Gastrocnemius medialis (tissue), 4 donors: ENCODE measurements around the gene CDKAL1. TPM values are rescaled to one million over a fixed set of nuclear protein-coding genes. Genes with fewer than 3 reads are reported as not detected.
A peak's percentile ranks its signal among the peaks of the same experiment; 100 is the strongest.

ENCODE experiments used
- ATAC-seq, 2 donors: fragments of 150-250 bp; one replicate each; pipeline ENCODE4 v1.9.1; 2016
- DNase-seq, 2 donors: peaks; one replicate each; pipeline ENCODE4 v3.0.0-alpha.2; 2019
- H3K27ac ChIP-seq, 4 donors: fragments of 200-600 bp; sonication (generic); 1 replicate in 1 of 4; 2 replicates in 3 of 4; pipeline ENCODE4 v1.5.1; 2016 to 2018; ENCODE audit warnings: mild to moderate bottlenecking in 2 of 4, moderate library complexity in 1 of 4
- H3K27me3 ChIP-seq, 3 donors: fragments of 200-600 bp; sonication (generic) in 2 of 3; 1 replicate in 1 of 3; 2 replicates in 2 of 3; pipeline versions ENCODE4 v1.5.1 to v1.6.0; 2016 to 2019; ENCODE audit warnings: mild to moderate bottlenecking in 1 of 3, moderate library complexity in 1 of 3
- H3K36me3 ChIP-seq, 2 donors: fragments of 200-600 bp; sonication (generic) in 1 of 2; one replicate each; pipeline ENCODE4 v1.5.1; 2017 to 2018
- H3K4me1 ChIP-seq, 2 donors: fragments of 200-600 bp; sonication (generic) in 1 of 2; one replicate each; pipeline ENCODE4 v1.5.1; 2016 to 2017; ENCODE audit warnings: mild to moderate bottlenecking in 2 of 2
- H3K4me3 ChIP-seq, 4 donors: fragments of 200-600 bp; sonication (generic) in 3 of 4; 1 replicate in 1 of 4; 2 replicates in 3 of 4; pipeline ENCODE4 v1.5.1; 2016 to 2019; ENCODE audit warnings: mild to moderate bottlenecking in 2 of 4
- H3K9me3 ChIP-seq, 3 donors: fragments of 200-600 bp; sonication (generic) in 2 of 3; 1 replicate in 1 of 3; 2 replicates in 2 of 3; pipeline ENCODE4 v1.5.1; 2016 to 2019
- CTCF ChIP-seq, 5 experiments: fragments of 450-650 bp in 3 of 5; fragments of 200-600 bp in 2 of 5; sonication (generic) in 2 of 5; IDR thresholded peaks in 4 of 5; conservative IDR thresholded peaks in 1 of 5; 1 replicate in 4 of 5; 2 replicates in 1 of 5; pipeline ENCODE4 v1.5.1; 2016 to 2019; ENCODE audit warnings: antibody characterized with exemption in 5 of 5, mild to moderate bottlenecking in 3 of 5, moderate library complexity in 3 of 5
- POLR2A ChIP-seq, 2 donors: fragments of 450-650 bp; IDR thresholded peaks; one replicate each; pipeline ENCODE4 v1.6.1; 2017; ENCODE audit warnings: antibody characterized with exemption in 2 of 2, mild to moderate bottlenecking in 2 of 2, moderate library complexity in 2 of 2
- in situ Hi-C, 4 donors: fragments of 200-750 bp; cut with MboI; loops; one replicate each; pipeline versions ENCODE4 v1.15.0 to v1.8.0; 2017; ENCODE audit warnings: low sequenced_read_pairs in 4 of 4
- intact Hi-C: fragments of 100-400 bp; cut with DNase I; formaldehyde crosslinking; loops from one replicate; pipeline ENCODE4 v1.15.1; 2023; ENCODE audit warnings: low total_unique reads
- total RNA-seq, 4 donors: library from RNA; depleted of rRNA; stranded (reverse); fragments of >200 nt; gene quantifications; one replicate each; pipeline versions ENCODE4 v1.1.0 to v1.2.3, GENCODE V29; 2016

Gene CDKAL1
- total RNA-seq, 4 donors from 2014 or later, result 9.6 to 17.0 (median 11.4) TPM

- no peaks in the 10 kb centered on the region for H3K27me3 ChIP-seq
- H3K9me3 ChIP-seq, result no peaks in the 10 kb centered on the region
These were observed 206.5 kb downstream of the CDKAL1 start for GRCh38 chr6:20740727-20741126.

GRCh38 chr6:20741490-20741889 lies 207.2 kb downstream of the CDKAL1 start:
- intact Hi-C loops (no loop called here), in situ Hi-C loops (no loop called here)
- no peak for TF ChIP-seq POLR2A (IDR thresholded peaks at IDR 0.05)
- no peak for TF ChIP-seq CTCF (IDR thresholded peaks at IDR 0.05 in 4 of 5, conservative IDR thresholded peaks at IDR 0.05 in 1 of 5)
- Histone ChIP-seq H3K9me3 (no peaks in the 10 kb centered on the region), H3K4me1 (peaks cover 8 to 10% of the 10 kb centered on the region in 2 donors), H3K27ac (no peak overlapping the region), H3K4me3 (no peak overlapping the region), H3K36me3 (no peaks in the 10 kb centered on the region), H3K27me3 (no peaks in the 10 kb centered on the region)
- DNase-seq (no peak), ATAC-seq (no peak)

More at GRCh38 chr6:20740727-20741126, 206.5 kb downstream of the CDKAL1 start:
- peaks cover 4 to 6% of the 10 kb centered on the region in 2 donors for H3K4me1 ChIP-seq
- ATAC-seq (no peak), DNase-seq (no peak)
- H3K4me3 ChIP-seq, result no peak overlapping the region
- in situ Hi-C loops, result no loop called here
- intact Hi-C loops, result no loop called here
- no peak overlapping the region for H3K27ac ChIP-seq
- TF ChIP-seq POLR2A (IDR thresholded peaks at IDR 0.05) (no peak), CTCF (IDR thresholded peaks at IDR 0.05 in 4 of 5, conservative IDR thresholded peaks at IDR 0.05 in 1 of 5) (no peak)
- no peaks in the 10 kb centered on the region for H3K36me3 ChIP-seq

DNA sequence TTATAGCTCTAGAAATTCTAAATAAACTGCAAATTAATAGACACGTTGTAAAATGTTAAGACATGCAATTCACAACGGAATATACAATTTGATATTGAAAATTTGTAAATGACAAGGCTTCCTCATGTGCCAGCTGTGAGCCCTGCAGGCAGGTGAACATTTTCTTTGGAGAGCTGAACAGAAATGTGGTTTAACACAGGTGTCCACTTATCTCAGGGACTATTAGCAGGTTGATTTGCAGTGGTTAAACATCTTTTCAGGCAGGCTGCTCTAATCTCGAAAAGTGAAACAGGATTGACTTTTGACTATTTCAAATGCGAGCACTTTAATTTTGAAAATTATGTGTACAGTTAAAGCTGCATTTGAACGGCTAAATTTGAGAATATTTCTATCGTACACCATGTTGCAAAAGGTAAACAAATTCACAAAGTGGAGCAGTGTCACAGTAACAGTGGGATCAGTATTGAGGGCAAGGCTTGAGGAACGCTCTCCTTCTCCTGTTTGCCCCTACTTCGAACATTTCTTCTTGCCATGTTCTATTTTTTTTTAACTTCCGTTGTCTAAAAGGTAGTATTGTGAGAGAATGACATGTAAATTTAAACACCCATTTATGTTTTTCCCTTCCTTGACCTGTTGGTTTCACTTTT lies 210.8 kb downstream of the CDKAL1 start:
- H3K27me3 ChIP-seq, result no peaks in the 10 kb centered on the region
- H3K36me3 ChIP-seq, result no peaks in the 10 kb centered on the region
- no peak overlapping the region for H3K27ac ChIP-seq
- in situ Hi-C loops (no loop called here), intact Hi-C loops (no loop called here)
- peaks cover 16 to 19% of the 10 kb centered on the region in 2 donors for H3K4me1 ChIP-seq
- H3K4me3 ChIP-seq, result no peak overlapping the region
- TF ChIP-seq POLR2A (IDR thresholded peaks at IDR 0.05), result no peak
- no peak for TF ChIP-seq CTCF (IDR thresholded peaks at IDR 0.05 in 4 of 5, conservative IDR thresholded peaks at IDR 0.05 in 1 of 5)
- ATAC-seq (no peak), DNase-seq (no peak)
- H3K9me3 ChIP-seq, result no peaks in the 10 kb centered on the region

DNA sequence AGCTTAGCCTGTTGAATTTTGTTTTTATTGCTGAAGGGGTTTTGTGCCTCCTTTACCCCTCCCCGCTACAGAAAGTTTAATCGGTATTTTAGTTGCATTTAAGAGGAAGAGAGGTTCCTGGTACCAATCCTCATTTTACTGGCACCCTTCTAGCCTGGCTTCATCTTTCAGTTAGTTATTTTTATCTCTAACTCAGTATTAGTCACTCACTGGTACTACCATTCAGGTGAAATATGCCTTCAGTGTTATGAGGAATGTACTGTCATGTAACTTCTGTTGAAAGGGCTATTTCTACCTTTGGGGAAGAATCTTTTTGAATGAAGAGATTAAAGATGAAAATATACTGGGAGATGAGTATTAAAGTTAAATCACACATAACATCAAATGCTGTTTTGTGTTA lies 211.8 kb downstream of the CDKAL1 start:
- in situ Hi-C loops, result no loop called here
- H3K4me1 ChIP-seq, result peaks cover 16 to 19% of the 10 kb centered on the region in 2 donors
- intact Hi-C loops, result no loop called here
- no peaks in the 10 kb centered on the region for H3K9me3 ChIP-seq
- no peaks in the 10 kb centered on the region for H3K36me3 ChIP-seq
- TF ChIP-seq POLR2A (IDR thresholded peaks at IDR 0.05) (no peak), CTCF (IDR thresholded peaks at IDR 0.05 in 4 of 5, conservative IDR thresholded peaks at IDR 0.05 in 1 of 5) (no peak)
- ATAC-seq, result peak; percentile 95 to 98
- H3K27ac ChIP-seq, result peak overlapping the region in 3 of 4 donors; percentile 24 to 71 (median 57)
- DNase-seq, result no peak
- H3K4me3 ChIP-seq, result peak overlapping the region in 3 of 4 donors; percentile 0 to 30 (median 2)
- no peaks in the 10 kb centered on the region for H3K27me3 ChIP-seq
